Prostate gland (tissue), 2 donors: ENCODE measurements around the gene NCAM1.

Experiments used
- POLR2AphosphoS5 ChIP-seq: sonication (generic); formaldehyde crosslinking; IDR thresholded peaks from one replicate; pipeline ENCODE4 v1.6.1; 2017; ENCODE audit warnings: antibody characterized with exemption
- TF ChIP-seq, protein P1 (sequence below), 4 experiments: fragments of 200-600 bp in 2 of 4; fragments of 450-650 bp in 2 of 4; sonication (generic) in 2 of 4; IDR thresholded peaks; 1 replicate in 3 of 4; 2 replicates in 1 of 4; pipeline ENCODE4 v1.5.1; 2016 to 2019; ENCODE audit warnings: antibody characterized with exemption in 4 of 4, mild to moderate bottlenecking in 2 of 4, moderate library complexity in 2 of 4

DNA sequence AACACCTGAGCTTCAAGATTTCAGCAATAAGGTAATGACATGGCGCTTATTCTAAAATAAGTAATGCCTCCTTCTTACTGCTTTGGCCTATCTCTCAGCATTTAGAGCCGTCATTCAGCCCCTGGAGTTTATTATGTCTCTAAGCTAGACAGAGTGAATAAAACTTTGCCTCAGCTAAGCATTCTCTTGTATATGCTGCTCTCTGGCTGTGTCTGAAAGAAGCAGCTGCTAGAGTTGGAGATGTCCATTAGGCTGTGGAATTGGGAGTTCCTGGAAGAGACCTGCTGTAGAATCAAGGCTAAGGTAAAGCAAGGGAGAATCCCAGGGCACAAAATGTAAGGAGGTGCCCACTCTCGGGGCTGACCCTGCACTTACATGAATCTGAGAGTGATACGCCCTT lies 317.7 kb downstream of the NCAM1 start:
- TF ChIP-seq, protein P1, sequence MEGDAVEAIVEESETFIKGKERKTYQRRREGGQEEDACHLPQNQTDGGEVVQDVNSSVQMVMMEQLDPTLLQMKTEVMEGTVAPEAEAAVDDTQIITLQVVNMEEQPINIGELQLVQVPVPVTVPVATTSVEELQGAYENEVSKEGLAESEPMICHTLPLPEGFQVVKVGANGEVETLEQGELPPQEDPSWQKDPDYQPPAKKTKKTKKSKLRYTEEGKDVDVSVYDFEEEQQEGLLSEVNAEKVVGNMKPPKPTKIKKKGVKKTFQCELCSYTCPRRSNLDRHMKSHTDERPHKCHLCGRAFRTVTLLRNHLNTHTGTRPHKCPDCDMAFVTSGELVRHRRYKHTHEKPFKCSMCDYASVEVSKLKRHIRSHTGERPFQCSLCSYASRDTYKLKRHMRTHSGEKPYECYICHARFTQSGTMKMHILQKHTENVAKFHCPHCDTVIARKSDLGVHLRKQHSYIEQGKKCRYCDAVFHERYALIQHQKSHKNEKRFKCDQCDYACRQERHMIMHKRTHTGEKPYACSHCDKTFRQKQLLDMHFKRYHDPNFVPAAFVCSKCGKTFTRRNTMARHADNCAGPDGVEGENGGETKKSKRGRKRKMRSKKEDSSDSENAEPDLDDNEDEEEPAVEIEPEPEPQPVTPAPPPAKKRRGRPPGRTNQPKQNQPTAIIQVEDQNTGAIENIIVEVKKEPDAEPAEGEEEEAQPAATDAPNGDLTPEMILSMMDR (IDR thresholded peaks at IDR 0.05), result no peak
- TF ChIP-seq POLR2AphosphoS5, result no peak
